Measurements from ENCODE around the gene MAB21L1. TPM values are rescaled to one million over a fixed set of nuclear protein-coding genes. Genes with fewer than 3 reads are reported as not detected.

Gene MAB21L1
- total RNA-seq: not detected in 2 replicates

- intact Hi-C loops (cut with micrococcal nuclease): loop anchor here (10.0 kb wide), 1 partner anchor 531 kb away; the partner anchor contains the start of gene NBEA
- Mint-ChIP-seq H3K27ac (peak within 1 kb of the TSS; percentile 75), H3K27me3 (peaks cover 77% of the 10 kb centered on the region)
These were observed at the start of gene MAB21L1 for GRCh38 chr13:35475960-35476943. TSS of gene MAB21L1 (minus strand) at chr13:35476689. CDS start at chr13:35476138, 551 bp downstream.

GRCh38 chr13:35524171-35524570 is 47.7 kb upstream of the MAB21L1 start:
- Mint-ChIP-seq H3K9me3 (no peaks in the 10 kb centered on the region), H3K27ac (no peak overlapping the region)

More at GRCh38 chr13:35475960-35476943, at the start of gene MAB21L1:
- Mint-ChIP-seq H3K4me1 (peaks cover 26% of the 10 kb centered on the region), H3K9me3 (peaks cover 16% of the 10 kb centered on the region), H3K36me3 (ENCODE audit: low read depth) (peaks cover 4% of the 10 kb centered on the region), H3K4me3 (peak within 1 kb of the TSS; percentile 76)
- DNase-seq: peak; percentile 69

GRCh38 chr13:35518337-35518946 is 42.0 kb upstream of the MAB21L1 start:
- Mint-ChIP-seq H3K27me3 (no peaks in the 10 kb centered on the region), H3K36me3 (ENCODE audit: low read depth) (no peaks in the 10 kb centered on the region)
- intact Hi-C loops (cut with micrococcal nuclease): no loop called here

More at GRCh38 chr13:35524171-35524570, 47.7 kb upstream of the MAB21L1 start:
- no peaks in the 10 kb centered on the region for H3K4me1 Mint-ChIP-seq
- DNase-seq: no peak
- H3K4me3 Mint-ChIP-seq: no peak overlapping the region
- H3K36me3 Mint-ChIP-seq (ENCODE audit: low read depth): no peaks in the 10 kb centered on the region
- H3K27me3 Mint-ChIP-seq: no peaks in the 10 kb centered on the region
- intact Hi-C loops (cut with micrococcal nuclease): no loop called here

GRCh38 chr13:35514801-35515502 is 38.5 kb upstream of the MAB21L1 start:
- Mint-ChIP-seq H3K36me3 (ENCODE audit: low read depth) (no peaks in the 10 kb centered on the region), H3K4me3 (no peak overlapping the region), H3K27me3 (no peaks in the 10 kb centered on the region), H3K4me1 (no peaks in the 10 kb centered on the region), H3K27ac (no peak overlapping the region), H3K9me3 (no peaks in the 10 kb centered on the region)
- intact Hi-C loops (cut with micrococcal nuclease): no loop called here
- no peak for DNase-seq

More at GRCh38 chr13:35518337-35518946, 42.0 kb upstream of the MAB21L1 start:
- H3K9me3 Mint-ChIP-seq: no peaks in the 10 kb centered on the region
- H3K4me1 Mint-ChIP-seq: no peaks in the 10 kb centered on the region
- H3K4me3 Mint-ChIP-seq: no peak overlapping the region
- no peak for DNase-seq
- no peak overlapping the region for H3K27ac Mint-ChIP-seq

- DNase-seq: no peak
- Mint-ChIP-seq H3K27ac (no peak overlapping the region), H3K36me3 (ENCODE audit: low read depth) (no peaks in the 10 kb centered on the region), H3K4me3 (no peak overlapping the region), H3K4me1 (no peaks in the 10 kb centered on the region), H3K9me3 (no peaks in the 10 kb centered on the region), H3K27me3 (no peaks in the 10 kb centered on the region)
- intact Hi-C loops (cut with micrococcal nuclease): no loop called here
These were observed 37.6 kb upstream of the MAB21L1 start for GRCh38 chr13:35514061-35514477.

- intact Hi-C loops (cut with micrococcal nuclease): no loop called here
- no peak overlapping the region for H3K27ac Mint-ChIP-seq
- no peak overlapping the region for H3K4me3 Mint-ChIP-seq
- H3K27me3 Mint-ChIP-seq: no peaks in the 10 kb centered on the region
- H3K4me1 Mint-ChIP-seq: no peaks in the 10 kb centered on the region
- no peaks in the 10 kb centered on the region for H3K9me3 Mint-ChIP-seq
- no peak for DNase-seq
- H3K36me3 Mint-ChIP-seq (ENCODE audit: low read depth): no peaks in the 10 kb centered on the region
These were observed 35.9 kb upstream of the MAB21L1 start for GRCh38 chr13:35512271-35512920.

- no peak overlapping the region for H3K4me3 Mint-ChIP-seq
- no peaks in the 10 kb centered on the region for H3K27me3 Mint-ChIP-seq
- H3K9me3 Mint-ChIP-seq: no peaks in the 10 kb centered on the region
- no peak overlapping the region for H3K27ac Mint-ChIP-seq
- intact Hi-C loops (cut with micrococcal nuclease): no loop called here
- no peaks in the 10 kb centered on the region for H3K36me3 Mint-ChIP-seq (ENCODE audit: low read depth)
- H3K4me1 Mint-ChIP-seq: no peaks in the 10 kb centered on the region
- DNase-seq: no peak
These were observed 26.0 kb upstream of the MAB21L1 start for GRCh38 chr13:35502456-35502855.

- H3K27ac Mint-ChIP-seq: no peak overlapping the region
- no peak for DNase-seq
- H3K4me3 Mint-ChIP-seq: no peak overlapping the region
- intact Hi-C loops (cut with micrococcal nuclease): no loop called here
- no peaks in the 10 kb centered on the region for H3K36me3 Mint-ChIP-seq (ENCODE audit: low read depth)
- no peaks in the 10 kb centered on the region for H3K27me3 Mint-ChIP-seq
- no peaks in the 10 kb centered on the region for H3K4me1 Mint-ChIP-seq
- H3K9me3 Mint-ChIP-seq: no peaks in the 10 kb centered on the region
These were observed 25.3 kb upstream of the MAB21L1 start for GRCh38 chr13:35501661-35502235.

GRCh38 chr13:35500144-35500543 is 23.7 kb upstream of the MAB21L1 start:
- Mint-ChIP-seq H3K4me1 (no peaks in the 10 kb centered on the region), H3K9me3 (no peaks in the 10 kb centered on the region), H3K27me3 (no peaks in the 10 kb centered on the region), H3K27ac (no peak overlapping the region), H3K36me3 (ENCODE audit: low read depth) (no peaks in the 10 kb centered on the region), H3K4me3 (no peak overlapping the region)
- no peak for DNase-seq
- intact Hi-C loops (cut with micrococcal nuclease): no loop called here

- H3K4me3 Mint-ChIP-seq: no peak overlapping the region
- H3K27me3 Mint-ChIP-seq: no peaks in the 10 kb centered on the region
- intact Hi-C loops (cut with micrococcal nuclease): no loop called here
- no peaks in the 10 kb centered on the region for H3K4me1 Mint-ChIP-seq
- H3K9me3 Mint-ChIP-seq: no peaks in the 10 kb centered on the region
- no peak overlapping the region for H3K27ac Mint-ChIP-seq
- no peak for DNase-seq
- no peaks in the 10 kb centered on the region for H3K36me3 Mint-ChIP-seq (ENCODE audit: low read depth)
These were observed 23.2 kb upstream of the MAB21L1 start for GRCh38 chr13:35499676-35500075.

GRCh38 chr13:35499196-35499662 is 22.7 kb upstream of the MAB21L1 start:
- no peak overlapping the region for H3K27ac Mint-ChIP-seq
- DNase-seq: no peak
- no peaks in the 10 kb centered on the region for H3K27me3 Mint-ChIP-seq
- H3K4me3 Mint-ChIP-seq: no peak overlapping the region
- no peaks in the 10 kb centered on the region for H3K36me3 Mint-ChIP-seq (ENCODE audit: low read depth)
- no peaks in the 10 kb centered on the region for H3K4me1 Mint-ChIP-seq
- intact Hi-C loops (cut with micrococcal nuclease): no loop called here
- no peaks in the 10 kb centered on the region for H3K9me3 Mint-ChIP-seq

- H3K27me3 Mint-ChIP-seq: no peaks in the 10 kb centered on the region
- no peaks in the 10 kb centered on the region for H3K36me3 Mint-ChIP-seq (ENCODE audit: low read depth)
- no peak overlapping the region for H3K27ac Mint-ChIP-seq
- H3K4me3 Mint-ChIP-seq: no peak overlapping the region
- H3K4me1 Mint-ChIP-seq: no peaks in the 10 kb centered on the region
- DNase-seq: no peak
- no peaks in the 10 kb centered on the region for H3K9me3 Mint-ChIP-seq
- intact Hi-C loops (cut with micrococcal nuclease): no loop called here
These were observed 21.7 kb upstream of the MAB21L1 start for GRCh38 chr13:35498231-35498630.

GRCh38 chr13:35496761-35497386 is 20.4 kb upstream of the MAB21L1 start:
- Mint-ChIP-seq H3K27ac (no peak overlapping the region), H3K9me3 (no peaks in the 10 kb centered on the region), H3K36me3 (ENCODE audit: low read depth) (no peaks in the 10 kb centered on the region)

More at GRCh38 chr13:35496761-35497386, 20.4 kb upstream of the MAB21L1 start:
- intact Hi-C loops (cut with micrococcal nuclease): no loop called here
- no peaks in the 10 kb centered on the region for H3K27me3 Mint-ChIP-seq
- H3K4me1 Mint-ChIP-seq: no peaks in the 10 kb centered on the region
- no peak for DNase-seq
- H3K4me3 Mint-ChIP-seq: no peak overlapping the region

Measured in activated CD4-positive, alpha-beta T cell treated with anti-CD3 and anti-CD28 coated beads, Interleukin-2, amount 10 ng/mL, durations not matched to agents 24 days and 14 days (primary cell).